Fibroblast of villous mesenchyme (primary cell): ENCODE data around the gene MYH10. TPM values are rescaled to one million over a fixed set of nuclear protein-coding genes. Genes with fewer than 3 reads are reported as not detected.

ENCODE experiments used
- DNase-seq: peaks from one replicate; pipeline ENCODE4 v3.0.0-alpha.2; 2010; ENCODE audit warnings: low read depth
- H3K4me3 ChIP-seq: 2 replicates; pipeline ENCODE4 v1.5.1; 2011; ENCODE audit warnings: low read depth, mild to moderate bottlenecking, low read length
- CTCF ChIP-seq: IDR thresholded peaks from 2 replicates; pipeline ENCODE4 v1.5.1; 2012; ENCODE audit warnings: low read depth, mild to moderate bottlenecking, low read length; ENCODE audit not compliant: insufficient read depth
- total RNA-seq: library from RNA; depleted of rRNA; stranded (reverse); fragments of >200 nt; gene quantifications from 2 replicates; pipeline ENCODE4 v1.2.3, GENCODE V29; 2012

The MYH10 gene
- total RNA-seq, 1 donor = 94.1 TPM

- no peak for TF ChIP-seq CTCF
- no peak for DNase-seq
- no peak overlapping the region for H3K4me3 ChIP-seq
Measured at GRCh38 chr17:8469964-8470363, 160.6 kb downstream of the MYH10 start.

- no peak for TF ChIP-seq CTCF
- no peak overlapping the region for H3K4me3 ChIP-seq
- DNase-seq = no peak
Measured at GRCh38 chr17:8468980-8469379, 161.5 kb downstream of the MYH10 start.

GRCh38 chr17:8468127-8468526 is 162.4 kb downstream of the MYH10 start:
- H3K4me3 ChIP-seq = no peak overlapping the region
- no peak for TF ChIP-seq CTCF
- no peak for DNase-seq

- TF ChIP-seq CTCF = no peak
- DNase-seq = no peak
- H3K4me3 ChIP-seq = no peak overlapping the region
Measured at GRCh38 chr17:8467527-8467926, 163.0 kb downstream of the MYH10 start.

- H3K4me3 ChIP-seq = no peak overlapping the region
- TF ChIP-seq CTCF = no peak
- no peak for DNase-seq
Measured at GRCh38 chr17:8466873-8467272, 163.7 kb downstream of the MYH10 start.

- no peak for TF ChIP-seq CTCF
- peak; percentile 54 for DNase-seq
- no peak overlapping the region for H3K4me3 ChIP-seq
Measured at GRCh38 chr17:8466456-8466855, 164.1 kb downstream of the MYH10 start.

GRCh38 chr17:8465759-8466158 is 164.8 kb downstream of the MYH10 start:
- DNase-seq = no peak

More at GRCh38 chr17:8465759-8466158, 164.8 kb downstream of the MYH10 start:
- no peak overlapping the region for H3K4me3 ChIP-seq
- TF ChIP-seq CTCF = no peak
